Left ventricle myocardium superior (tissue), 1 donor: ENCODE data around the gene NAALADL2. TPM values are rescaled to one million over a fixed set of nuclear protein-coding genes. Genes with fewer than 3 reads are reported as not detected.
"Not testable (repeated sequence)": the region's sequence is repeated elsewhere in the genome, so short reads cannot be mapped to it uniquely, and the experiment has no call there.

Source experiments
- ATAC-seq: fragments of 200-7000 bp; cut with Tn5 transposase; one replicate; pipeline ENCODE4 v1.9.1; 2020; ENCODE audit warnings: mild to moderate bottlenecking, moderate library complexity
- DNase-seq: peaks from one replicate; pipeline ENCODE4 v3.0.0-alpha.2; 2020
- intact Hi-C: fragments of 100-400 bp; cut with micrococcal nuclease; formaldehyde crosslinking; loops from one replicate; pipeline ENCODE4 v1.11.0; 2022
- total RNA-seq: library from RNA; stranded (reverse); fragmentation: NEBNext Ultra II Directional; extraction: Animal tissue kit (Norgen Biotek cat#: 25700); gene quantifications from one replicate; pipeline ENCODE4 v1.2.1, GENCODE V29; 2021
- donor health status: DM: no; HTN: yes; CAD: no; lungs with severe emphysema.

The NAALADL2 gene
- total RNA-seq, 1 donor from 2014 or later, result 3.1 TPM

DNA sequence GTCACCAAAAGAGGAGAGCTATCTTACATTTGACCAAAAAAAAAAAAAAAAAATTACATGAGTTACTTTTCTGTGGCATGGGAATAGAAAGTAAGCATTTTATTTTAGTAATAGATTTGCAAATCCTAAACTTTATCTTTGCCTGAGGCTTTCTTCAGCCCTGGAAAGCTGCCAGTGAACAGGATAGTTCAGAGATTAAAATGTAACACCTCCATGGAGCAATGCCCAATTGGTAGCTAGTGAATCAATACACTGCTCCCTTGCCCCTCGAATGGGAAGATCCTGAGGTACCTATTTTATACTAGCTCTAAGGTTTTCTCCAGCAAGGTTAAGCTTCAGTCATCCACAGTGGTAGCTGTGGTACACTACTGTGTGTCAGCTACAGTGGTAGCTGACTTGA lies 867.1 kb downstream of the NAALADL2 start:
- DNase-seq, result no peak
- ATAC-seq, result no peak
- intact Hi-C loops, result no loop called here

DNA sequence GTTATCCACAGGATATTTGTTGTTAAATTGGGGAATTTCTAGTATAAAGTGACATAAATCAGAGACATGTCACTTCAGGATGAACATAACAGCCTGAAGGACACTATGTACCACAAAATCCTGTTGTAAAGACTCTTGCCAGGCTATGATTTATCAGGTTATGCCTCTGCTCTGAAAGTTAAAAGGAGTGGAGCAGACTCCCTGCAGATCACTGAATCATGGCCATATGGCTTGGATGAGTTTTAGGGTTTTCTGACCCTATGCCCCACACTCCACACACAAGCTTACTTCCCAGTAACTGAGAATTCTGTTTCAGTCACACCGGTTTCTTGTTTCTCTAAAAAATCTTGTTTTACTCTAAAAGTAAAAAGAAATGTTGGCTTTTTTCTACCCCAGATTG lies 869.4 kb downstream of the NAALADL2 start:
- intact Hi-C loops, result no loop called here
- DNase-seq (no peak), ATAC-seq (no peak)

DNA sequence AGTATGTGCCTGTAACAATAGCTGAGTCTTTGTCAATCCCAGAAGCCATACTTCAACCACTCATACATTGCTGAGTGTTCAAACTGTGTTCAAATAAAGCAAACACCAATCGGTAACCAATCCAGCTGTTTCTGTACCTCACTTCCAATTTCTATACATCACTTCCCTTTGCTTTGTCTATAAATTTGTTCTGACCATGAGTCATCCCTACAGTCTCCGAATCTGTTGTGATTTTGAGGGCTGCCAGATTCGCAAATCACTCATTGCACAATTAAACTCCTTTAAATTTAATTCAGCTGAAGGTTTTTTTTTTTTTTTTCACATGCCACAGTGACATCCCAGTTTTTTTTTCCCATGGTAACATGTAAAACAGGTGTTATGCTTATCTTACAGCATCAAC lies 870.3 kb downstream of the NAALADL2 start:
- no peak for DNase-seq
- ATAC-seq, result no peak
- intact Hi-C loops, result no loop called here

DNA sequence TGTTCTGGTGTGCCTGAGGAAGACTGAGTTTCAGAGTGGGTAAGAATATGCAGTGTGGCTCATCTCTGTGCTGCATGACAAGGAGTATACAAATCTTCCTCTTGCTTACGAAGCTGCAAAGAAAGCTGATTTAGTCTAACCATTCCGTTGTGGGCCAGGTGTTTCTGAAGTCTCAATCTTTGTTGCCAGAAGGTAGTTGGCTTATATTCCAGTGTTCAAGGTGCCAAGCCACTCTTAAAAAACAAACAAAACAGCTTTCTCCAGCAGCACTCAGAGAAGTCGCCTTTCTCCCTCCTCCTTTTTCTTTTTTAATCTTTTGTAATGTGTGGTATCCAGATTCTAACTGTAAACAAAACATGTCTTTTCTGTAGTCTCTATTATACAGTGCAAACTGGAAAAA lies 872.4 kb downstream of the NAALADL2 start:
- DNase-seq (no peak), ATAC-seq (no peak)
- intact Hi-C loops, result no loop called here

DNA sequence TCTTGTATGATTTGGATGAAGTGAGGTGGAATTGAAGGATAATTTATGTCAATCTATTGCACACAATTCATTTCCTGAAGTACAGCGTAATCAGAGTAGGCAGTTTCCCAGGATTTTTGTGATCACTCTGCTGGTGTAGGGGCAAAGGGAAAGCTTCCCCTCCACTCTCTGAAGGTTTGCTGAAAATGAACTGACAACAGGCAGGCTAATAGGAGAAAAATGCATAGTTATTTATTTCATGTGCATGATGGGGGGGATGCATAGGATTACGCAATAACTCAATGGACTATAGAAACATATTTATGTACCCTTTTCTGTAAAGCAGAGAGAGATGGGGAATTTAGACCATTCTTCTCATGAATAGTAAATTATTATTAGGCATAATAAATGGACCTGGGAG lies 872.9 kb downstream of the NAALADL2 start:
- intact Hi-C loops, result no loop called here
- DNase-seq, result no peak
- ATAC-seq, result no peak

DNA sequence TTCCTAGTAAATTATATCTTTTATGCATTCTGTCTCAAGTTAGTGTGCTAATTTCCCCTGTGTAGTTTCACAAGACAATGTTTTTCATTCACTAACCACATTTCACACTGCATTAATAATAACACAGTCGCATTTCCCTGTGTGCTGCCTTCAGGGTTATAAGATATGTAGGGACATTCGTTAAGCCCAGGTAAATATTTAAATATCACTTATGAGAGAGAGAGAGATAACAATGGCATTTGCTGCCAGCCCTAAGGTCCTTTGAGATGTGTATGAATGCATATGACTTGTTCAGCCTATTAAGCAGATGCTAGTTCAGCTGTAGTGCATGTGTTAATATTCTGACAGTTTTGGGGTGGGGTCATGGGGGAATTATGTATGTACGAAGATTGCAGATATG lies 876.7 kb downstream of the NAALADL2 start:
- no peak for ATAC-seq
- no peak for DNase-seq
- intact Hi-C loops, result no loop called here

DNA sequence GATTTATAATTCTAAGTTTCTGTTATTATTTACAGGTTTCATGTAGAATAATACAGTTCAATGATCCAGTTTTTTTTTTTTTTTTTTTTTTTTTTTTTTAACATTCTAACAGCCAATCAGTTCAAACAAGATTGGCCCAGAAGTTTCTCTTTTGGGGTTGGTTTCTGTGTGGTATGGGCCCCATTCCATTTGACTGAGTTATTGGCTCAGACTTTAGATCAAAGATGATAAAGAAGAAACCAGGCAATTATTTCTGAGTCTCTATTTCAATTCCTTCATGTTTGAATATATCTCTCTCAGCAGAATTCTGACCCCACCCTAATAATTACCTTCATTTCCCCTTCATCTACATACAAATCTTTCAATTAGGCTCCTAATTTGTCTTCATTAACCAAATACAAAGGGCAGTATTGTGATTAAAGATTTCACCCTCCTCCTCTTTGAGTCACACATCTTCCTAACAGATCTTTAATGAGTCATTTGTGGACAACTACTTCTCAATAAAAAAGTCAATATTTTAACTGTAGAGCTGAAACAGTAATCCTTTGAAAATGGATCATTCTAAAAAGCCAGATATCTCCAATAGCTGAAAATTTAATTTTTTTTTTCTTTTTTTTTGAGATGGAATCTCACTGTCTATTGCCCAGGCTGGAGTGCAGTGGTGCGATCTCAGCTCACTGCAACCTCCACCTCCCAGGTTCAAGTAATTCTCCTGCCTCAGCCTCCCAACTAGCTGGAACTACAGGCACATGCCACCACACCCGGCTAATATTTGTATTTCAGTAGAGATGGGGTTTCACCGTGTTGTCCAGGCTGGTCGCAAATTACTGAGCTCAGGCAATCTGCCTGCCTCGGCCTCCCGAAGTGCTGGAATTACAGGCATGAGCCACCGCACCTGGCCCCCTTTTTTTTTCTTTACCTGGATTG lies 878.8 kb downstream of the NAALADL2 start:
- ATAC-seq (no peak), DNase-seq (no peak)
- intact Hi-C loops, result no loop called here

DNA sequence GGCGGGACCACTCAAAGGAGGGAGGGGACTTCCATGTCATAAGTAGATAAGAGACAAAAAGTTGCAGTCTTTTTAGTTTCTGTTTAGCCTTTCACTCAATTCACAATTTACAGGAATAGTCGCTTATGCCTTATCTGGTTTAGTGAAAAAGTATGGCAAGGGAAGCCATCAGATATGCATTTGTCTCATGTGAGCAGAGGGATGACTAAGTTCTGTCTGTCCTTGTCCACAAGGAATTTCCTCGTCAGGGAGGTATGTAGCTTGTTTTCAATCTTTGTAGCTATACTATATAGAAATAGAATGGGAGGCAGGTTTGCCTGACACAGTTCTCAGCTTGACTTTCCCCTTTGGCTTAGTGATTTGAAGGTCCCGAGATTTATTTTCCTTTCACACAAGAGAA lies 882.8 kb downstream of the NAALADL2 start:
- DNase-seq (no peak), ATAC-seq (no peak)
- intact Hi-C loops, result no loop called here

DNA sequence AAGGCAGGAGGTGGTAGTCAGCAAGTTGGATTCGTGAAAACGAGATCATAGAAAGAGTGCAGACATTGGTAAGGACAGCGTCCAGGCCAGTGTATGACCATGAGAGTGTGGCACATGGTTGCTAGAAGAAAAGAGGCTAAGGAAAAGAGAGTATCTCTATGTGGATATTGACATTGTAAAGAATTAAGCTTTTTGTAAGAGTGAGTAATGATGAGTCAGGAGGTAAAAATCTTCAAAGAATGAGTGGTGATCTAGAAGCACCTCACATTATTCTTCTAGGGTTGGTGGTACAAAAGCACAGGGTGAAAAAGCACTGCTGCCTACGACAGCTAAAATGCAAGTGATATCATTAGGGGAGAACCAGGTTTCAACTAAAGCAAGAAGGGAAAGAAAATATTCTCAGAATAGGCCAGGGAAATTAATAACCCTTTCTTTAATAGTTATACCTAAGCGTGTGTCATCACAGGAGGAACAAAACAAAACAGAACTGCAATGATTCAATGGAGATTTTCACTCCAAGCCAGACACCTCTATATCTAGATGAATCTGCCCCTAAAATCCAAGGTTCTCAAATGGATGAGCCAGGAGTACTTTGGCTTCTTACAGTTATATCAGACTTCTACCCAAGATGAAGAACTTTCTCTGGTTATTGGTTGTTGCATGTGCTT lies 884.7 kb downstream of the NAALADL2 start:
- ATAC-seq (no peak), DNase-seq (no peak)
- intact Hi-C loops, result no loop called here

DNA sequence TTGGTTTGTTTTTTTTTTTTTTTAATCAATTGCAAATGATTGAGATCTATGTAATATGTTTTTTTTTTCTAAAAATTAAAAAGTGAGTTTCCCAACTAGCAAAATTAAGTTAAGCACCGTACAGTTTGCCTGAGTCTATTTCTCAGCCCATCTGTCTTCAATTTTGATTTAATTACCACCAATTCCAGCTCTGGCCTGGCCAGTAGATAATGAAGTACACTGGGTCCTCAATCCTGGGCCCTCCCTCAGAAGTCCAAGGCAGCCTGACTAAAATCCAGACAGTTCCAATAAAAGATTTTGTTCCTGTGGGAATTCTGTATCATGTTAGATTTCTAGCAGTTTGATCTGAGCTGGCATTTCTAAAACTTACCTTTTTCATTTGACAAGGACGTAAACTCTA lies 887.2 kb downstream of the NAALADL2 start:
- intact Hi-C loops, result no loop called here

DNA sequence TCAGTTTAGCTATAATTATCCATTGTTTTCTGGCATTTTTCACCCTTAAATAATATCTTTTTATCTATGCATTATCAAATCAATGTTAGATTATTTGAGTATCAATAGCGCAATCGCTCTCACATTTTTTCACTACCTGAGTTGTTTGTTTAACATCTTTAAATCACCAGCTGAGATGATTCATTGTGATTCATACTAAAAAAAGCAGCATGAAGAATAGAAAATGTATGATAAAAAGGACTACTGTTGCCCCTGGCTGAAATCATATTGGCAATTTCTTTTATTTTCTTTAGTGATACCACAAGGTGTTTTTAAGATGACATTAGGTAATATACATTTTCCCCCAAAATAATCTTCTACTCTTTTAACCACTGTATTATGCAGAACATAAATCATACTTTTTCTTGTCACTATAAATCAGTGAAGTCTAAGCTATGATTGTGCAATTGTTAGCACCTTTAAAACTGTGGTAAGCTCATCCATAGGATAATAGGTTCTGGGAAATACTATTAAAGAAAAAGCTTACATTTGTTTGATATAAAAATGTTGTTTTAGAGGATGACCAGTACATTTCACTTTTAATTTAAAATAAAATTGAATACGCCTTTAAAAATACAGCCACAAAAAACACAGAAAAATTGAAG lies 889.1 kb downstream of the NAALADL2 start:
- intact Hi-C loops, result no loop called here
- ATAC-seq, result no peak
- DNase-seq, result no peak

More for the DNA sequence above, 887.2 kb downstream of the NAALADL2 start:
- DNase-seq (no peak), ATAC-seq (no peak)

DNA sequence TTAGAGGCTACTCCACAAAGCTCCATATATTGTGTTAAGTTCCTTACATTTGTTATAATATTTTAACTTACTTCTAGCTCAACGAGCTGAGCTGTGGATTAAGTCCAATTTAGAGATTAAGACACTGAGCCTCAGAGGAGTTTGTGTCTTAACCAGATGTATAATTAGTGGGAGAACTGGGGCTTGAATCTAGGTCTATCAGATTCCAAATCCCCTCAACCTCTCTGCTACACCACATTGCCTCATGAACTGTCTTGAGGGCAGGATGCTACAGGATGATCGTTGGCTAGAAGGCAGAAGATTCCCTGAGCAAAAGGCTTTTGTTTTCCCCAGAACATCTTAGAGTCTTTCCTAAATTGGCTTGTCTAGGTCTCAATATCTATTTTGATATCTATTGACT lies 890.8 kb downstream of the NAALADL2 start:
- intact Hi-C loops, result no loop called here
- no peak for DNase-seq
- ATAC-seq, result no peak

DNA sequence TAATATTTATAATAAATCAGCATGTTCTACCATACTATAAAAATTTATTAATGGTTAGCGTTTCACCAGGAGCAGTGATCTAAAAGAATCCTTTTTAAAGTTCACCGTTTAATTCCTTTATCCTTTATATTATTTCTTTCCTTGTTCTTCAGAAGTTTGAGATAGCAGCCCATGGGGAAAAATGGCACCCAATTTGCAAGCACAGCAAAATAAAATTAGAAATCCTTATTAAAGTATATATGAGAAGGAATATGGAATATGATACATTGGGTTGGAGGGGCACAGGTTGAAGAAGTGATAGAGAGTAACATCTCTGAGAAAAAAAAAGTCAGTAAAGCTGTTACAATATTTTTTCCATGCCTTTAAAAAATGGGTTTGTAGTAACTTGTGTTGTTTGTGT lies 892.0 kb downstream of the NAALADL2 start:
- ATAC-seq, result no peak
- intact Hi-C loops, result no loop called here
- no peak for DNase-seq

DNA sequence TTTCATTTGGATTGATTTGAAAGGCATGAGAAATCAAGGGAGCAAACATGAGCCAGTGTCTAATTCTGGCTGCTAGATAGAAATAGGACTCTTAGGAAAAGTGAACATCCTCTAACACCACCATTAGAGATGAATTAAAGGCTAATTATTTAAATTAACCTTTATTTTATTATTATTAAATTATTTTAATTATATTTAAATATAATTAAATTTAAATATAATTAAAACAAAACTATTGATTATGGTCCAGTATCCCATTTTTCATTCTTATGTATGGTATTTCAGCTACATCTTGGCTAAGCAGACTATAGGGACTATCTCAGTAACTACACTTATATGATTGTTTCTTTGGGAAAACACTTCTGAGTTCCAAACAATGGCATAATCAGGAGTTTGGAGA lies 904.8 kb downstream of the NAALADL2 start:
- DNase-seq, result no peak
- intact Hi-C loops, result no loop called here
- ATAC-seq, result no peak

DNA sequence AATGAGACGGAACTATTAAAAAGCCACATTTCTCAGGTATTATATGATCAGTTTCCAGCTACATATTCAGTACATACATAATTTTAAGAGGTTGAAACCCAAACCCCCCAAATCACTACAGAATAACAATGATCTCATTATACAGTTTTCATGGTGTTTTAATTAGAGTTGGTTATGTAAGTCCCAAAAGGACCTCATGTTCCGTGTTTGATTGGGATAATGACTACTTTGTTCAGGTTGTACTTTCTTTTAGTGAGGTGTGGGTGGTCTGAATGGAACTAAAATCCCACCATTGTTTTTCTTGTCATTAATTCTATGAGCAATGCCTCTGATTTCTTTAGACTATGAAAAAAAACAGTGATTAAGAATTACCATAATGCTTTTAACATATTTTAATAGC lies 905.6 kb downstream of the NAALADL2 start:
- intact Hi-C loops, result no loop called here
- no peak for ATAC-seq
- no peak for DNase-seq

DNA sequence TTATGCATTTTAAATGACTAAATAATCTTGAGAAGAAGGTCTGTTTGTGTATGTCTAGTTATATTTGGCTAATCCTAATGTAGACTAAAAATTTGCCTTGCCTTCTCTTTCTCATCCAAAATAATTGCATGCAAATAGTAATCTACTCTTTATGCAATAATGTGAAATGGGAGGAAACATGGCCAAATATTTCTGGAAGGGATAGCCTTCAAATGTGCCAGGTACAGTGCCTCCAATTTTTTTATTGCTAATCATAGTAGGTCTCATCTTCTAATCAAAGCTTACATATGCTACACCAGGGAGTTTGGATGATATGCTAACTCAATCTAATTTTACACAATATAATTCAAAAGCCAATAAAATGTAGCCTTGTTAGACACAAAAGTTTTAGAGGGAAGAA lies 911.3 kb downstream of the NAALADL2 start:
- intact Hi-C loops, result no loop called here
- DNase-seq (no peak), ATAC-seq (no peak)

DNA sequence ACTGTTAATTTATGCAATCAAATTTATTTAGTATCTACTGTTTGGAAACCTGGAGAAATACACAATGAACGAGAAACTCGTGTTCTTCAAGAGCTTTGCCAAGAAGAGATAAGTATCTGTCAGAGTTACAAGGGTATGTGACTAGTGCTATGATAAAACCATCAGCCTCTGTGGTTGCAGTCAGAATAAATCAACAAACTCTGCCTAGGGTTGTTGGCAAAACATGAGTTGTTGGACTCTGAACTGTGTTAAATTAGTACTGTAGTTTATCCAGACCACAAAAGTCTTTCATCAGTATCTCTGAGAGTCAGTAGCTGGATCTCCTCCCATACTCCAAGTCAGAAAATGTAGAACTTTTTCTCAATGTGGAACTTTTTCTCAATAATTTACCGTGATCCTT lies 918.4 kb downstream of the NAALADL2 start:
- no peak for DNase-seq
- ATAC-seq, result no peak
- intact Hi-C loops, result no loop called here

DNA sequence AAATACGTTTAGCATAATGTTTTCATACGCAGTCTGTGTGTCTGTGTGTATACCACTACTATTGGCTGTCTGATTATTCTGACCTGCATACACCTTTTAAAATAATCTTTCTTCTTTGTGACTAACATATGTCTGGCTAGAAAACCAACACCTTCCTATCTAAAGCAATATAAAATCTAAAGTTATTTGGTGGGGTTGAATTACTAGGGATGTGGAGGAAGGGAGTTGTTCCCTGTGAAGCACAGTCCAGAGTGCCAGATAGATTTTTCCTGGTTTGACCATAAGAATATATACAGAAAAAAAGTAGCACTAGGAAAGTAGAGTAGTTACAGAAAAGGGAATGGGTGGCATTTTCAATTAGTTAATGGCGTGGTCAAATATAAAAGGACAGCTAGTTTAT lies 918.8 kb downstream of the NAALADL2 start:
- intact Hi-C loops, result no loop called here
- no peak for ATAC-seq
- no peak for DNase-seq

DNA sequence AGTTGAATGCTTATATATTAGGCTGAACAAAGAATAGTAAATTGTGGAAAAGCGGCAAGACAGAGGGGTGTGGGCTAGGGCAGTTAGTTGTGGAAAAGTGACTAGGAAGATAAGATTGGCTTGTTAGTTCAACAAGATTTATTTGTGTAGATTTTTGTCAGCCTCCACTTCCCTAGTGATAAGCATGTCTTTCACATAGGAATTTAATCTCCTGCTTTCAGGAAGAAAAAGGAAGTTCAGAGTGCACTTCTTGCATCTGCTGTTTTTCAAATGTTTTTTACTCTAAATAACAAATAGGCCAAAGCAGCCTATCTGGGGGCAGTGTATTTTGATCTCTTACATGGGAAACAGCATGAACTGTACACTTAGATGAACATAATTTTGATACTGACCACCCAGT lies 919.9 kb downstream of the NAALADL2 start:
- ATAC-seq (no peak), DNase-seq (no peak)
- intact Hi-C loops, result no loop called here

DNA sequence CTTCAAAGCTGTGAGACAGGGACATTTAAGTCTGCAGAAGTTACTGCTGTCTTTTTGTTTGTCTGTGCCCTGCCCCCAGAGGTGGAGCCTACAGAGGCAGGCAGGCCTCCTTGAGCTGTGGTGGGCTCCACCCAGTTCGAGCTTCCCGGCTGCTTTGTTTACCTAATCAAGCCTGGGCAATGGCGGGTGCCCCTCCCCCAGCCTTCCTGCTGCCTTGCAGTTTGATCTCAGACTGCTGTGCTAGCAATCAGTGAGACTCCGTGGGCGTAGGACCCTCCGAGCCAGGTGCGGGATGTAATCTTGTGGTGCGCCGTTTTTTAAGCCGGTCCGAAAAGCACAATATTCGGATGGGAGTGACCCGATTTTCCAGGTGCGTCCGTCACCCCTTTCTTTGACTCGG lies 928.0 kb downstream of the NAALADL2 start:
- DNase-seq, intact Hi-C loops, ATAC-seq: not testable (repeated sequence)
